Lower lobe of right lung (tissue), 2 donors: Measurements from ENCODE around the gene HOXA3. TPM values are rescaled to one million over a fixed set of nuclear protein-coding genes. Genes with fewer than 3 reads are reported as not detected.
A peak's percentile ranks its signal among the peaks of the same experiment; 100 is the strongest.

Source experiments
- ATAC-seq, 2 donors: fragments of 200-7000 bp; cut with Tn5 transposase; one replicate each; pipeline ENCODE4 v1.9.1; 2020 to 2022; ENCODE audit warnings: mild to moderate bottlenecking in 2 of 2, moderate library complexity in 2 of 2
- DNase-seq: peaks from one replicate; pipeline ENCODE4 v3.0.0-alpha.2; 2020
- H3K27ac ChIP-seq: fragments of 200-600 bp; one replicate; pipeline ENCODE4 v1.8.0; 2022
- H3K27me3 ChIP-seq: fragments of 200-600 bp; one replicate; pipeline ENCODE4 v1.8.0; 2022; ENCODE audit warnings: low read depth
- H3K36me3 ChIP-seq: fragments of 200-600 bp; one replicate; pipeline ENCODE4 v1.8.0; 2022; ENCODE audit warnings: mild to moderate bottlenecking
- H3K4me1 ChIP-seq: fragments of 200-600 bp; one replicate; pipeline ENCODE4 v1.8.0; 2022
- H3K4me3 ChIP-seq: fragments of 200-600 bp; one replicate; pipeline ENCODE4 v1.8.0; 2022; ENCODE audit warnings: mild to moderate bottlenecking
- H3K9me3 ChIP-seq: fragments of 200-600 bp; one replicate; pipeline ENCODE4 v1.8.0; 2022
- intact Hi-C: fragments of 100-400 bp; cut with DNase I; formaldehyde crosslinking; loops from one replicate; pipeline ENCODE4 v1.11.0; 2022
- total RNA-seq: library from RNA; stranded (reverse); fragmentation: NEBNext Ultra II Directional; extraction: Animal tissue kit (Norgen Biotek cat#: 25700); gene quantifications from one replicate; pipeline ENCODE4 v1.2.1, GENCODE V29; 2021
- TF ChIP-seq, protein P1 (sequence below): fragments of 200-600 bp; IDR thresholded peaks from one replicate; pipeline ENCODE4 v1.8.0; 2022; ENCODE audit warnings: antibody characterized with exemption, mild to moderate bottlenecking
- donor health status: DM: no; HTN: yes; CAD: no; lungs with severe emphysema.

The HOXA3 gene
- total RNA-seq, 1 donor from 2014 or later = 4.6 TPM

DNA sequence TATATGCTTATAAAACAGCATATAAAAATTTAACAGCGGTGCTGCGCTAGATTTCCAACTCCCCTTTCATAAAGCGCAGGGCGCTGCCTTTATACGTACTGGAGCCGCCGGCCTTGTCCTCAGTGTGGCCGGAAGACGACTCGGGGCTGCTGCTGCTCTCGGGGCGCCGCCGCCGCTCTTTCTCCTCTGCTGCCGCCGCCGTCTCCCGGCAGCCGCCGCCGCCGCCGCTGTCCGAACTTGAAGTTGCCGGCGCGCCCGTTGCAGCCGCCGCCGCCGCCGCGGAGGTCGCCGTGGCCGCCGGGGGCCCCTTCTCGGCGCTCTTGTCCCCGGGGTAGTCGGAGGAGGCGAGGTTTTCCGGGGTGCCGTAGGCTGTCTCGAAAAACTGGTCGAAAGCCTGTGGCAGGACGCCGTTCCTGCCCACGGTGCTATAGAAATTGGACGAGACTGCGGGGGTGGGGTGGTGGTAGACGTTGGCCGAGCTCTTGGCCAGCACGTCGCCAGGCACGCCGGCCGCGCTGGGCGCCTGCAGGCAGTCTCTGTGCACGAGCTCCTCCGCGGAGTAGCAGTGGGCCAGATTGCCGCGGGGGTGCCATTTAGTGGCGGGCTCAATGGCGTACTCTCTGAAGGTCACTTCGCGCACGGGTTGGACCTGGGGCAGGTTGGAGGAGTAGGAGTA, 32.1 kb upstream of the HOXA3 start:
- H3K9me3 ChIP-seq = no peaks in the 10 kb centered on the region
- H3K4me3 ChIP-seq = peak overlapping the region; percentile 40
- DNase-seq (no peak), ATAC-seq (no peak)
- TF ChIP-seq, protein P1, sequence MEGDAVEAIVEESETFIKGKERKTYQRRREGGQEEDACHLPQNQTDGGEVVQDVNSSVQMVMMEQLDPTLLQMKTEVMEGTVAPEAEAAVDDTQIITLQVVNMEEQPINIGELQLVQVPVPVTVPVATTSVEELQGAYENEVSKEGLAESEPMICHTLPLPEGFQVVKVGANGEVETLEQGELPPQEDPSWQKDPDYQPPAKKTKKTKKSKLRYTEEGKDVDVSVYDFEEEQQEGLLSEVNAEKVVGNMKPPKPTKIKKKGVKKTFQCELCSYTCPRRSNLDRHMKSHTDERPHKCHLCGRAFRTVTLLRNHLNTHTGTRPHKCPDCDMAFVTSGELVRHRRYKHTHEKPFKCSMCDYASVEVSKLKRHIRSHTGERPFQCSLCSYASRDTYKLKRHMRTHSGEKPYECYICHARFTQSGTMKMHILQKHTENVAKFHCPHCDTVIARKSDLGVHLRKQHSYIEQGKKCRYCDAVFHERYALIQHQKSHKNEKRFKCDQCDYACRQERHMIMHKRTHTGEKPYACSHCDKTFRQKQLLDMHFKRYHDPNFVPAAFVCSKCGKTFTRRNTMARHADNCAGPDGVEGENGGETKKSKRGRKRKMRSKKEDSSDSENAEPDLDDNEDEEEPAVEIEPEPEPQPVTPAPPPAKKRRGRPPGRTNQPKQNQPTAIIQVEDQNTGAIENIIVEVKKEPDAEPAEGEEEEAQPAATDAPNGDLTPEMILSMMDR = no peak
- H3K36me3 ChIP-seq = no peaks in the 10 kb centered on the region
- peaks cover 53% of the 10 kb centered on the region for H3K4me1 ChIP-seq
- intact Hi-C loops = no loop called here
- H3K27ac ChIP-seq = no peak overlapping the region
- H3K27me3 ChIP-seq = peaks cover 99% of the 10 kb centered on the region

DNA sequence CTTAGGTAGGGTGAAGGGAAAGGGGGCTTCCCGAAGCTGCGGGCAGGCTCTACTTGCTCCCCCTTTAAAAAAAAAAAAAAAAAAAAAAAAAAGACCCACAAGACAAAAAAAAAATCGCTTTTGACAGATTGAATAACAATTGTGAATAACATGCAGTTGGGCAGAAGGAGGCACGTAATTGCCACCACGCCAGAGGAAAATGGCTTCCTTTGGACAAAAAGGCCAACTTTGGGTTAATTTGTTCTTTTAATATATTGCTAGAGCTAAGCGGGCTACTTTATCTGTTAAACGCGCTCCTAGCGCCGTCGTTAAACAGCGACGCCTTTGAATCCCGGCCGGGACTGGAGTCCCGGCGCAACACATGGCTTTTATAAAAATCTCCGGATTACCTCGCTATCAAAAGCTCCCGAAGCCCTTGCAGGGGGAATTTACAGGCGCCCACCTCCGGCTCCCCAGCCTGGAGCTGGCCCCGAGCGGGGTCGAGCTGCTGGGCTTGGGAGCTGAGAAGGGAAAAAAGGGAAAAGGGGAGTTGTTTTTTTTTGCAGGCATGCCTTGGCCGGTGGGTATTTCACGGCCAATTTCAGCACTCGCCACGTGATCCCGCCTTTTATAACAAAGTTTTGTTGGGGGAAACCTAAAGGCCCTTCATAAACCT, 31.4 kb upstream of the HOXA3 start:
- ATAC-seq (no peak), DNase-seq (no peak)
- Histone ChIP-seq H3K27ac (no peak overlapping the region), H3K36me3 (no peaks in the 10 kb centered on the region), H3K4me3 (peak overlapping the region; percentile 40), H3K27me3 (peaks cover 99% of the 10 kb centered on the region), H3K9me3 (no peaks in the 10 kb centered on the region), H3K4me1 (peaks cover 48% of the 10 kb centered on the region)
- intact Hi-C loops = no loop called here
- TF ChIP-seq, protein P1 = no peak

DNA sequence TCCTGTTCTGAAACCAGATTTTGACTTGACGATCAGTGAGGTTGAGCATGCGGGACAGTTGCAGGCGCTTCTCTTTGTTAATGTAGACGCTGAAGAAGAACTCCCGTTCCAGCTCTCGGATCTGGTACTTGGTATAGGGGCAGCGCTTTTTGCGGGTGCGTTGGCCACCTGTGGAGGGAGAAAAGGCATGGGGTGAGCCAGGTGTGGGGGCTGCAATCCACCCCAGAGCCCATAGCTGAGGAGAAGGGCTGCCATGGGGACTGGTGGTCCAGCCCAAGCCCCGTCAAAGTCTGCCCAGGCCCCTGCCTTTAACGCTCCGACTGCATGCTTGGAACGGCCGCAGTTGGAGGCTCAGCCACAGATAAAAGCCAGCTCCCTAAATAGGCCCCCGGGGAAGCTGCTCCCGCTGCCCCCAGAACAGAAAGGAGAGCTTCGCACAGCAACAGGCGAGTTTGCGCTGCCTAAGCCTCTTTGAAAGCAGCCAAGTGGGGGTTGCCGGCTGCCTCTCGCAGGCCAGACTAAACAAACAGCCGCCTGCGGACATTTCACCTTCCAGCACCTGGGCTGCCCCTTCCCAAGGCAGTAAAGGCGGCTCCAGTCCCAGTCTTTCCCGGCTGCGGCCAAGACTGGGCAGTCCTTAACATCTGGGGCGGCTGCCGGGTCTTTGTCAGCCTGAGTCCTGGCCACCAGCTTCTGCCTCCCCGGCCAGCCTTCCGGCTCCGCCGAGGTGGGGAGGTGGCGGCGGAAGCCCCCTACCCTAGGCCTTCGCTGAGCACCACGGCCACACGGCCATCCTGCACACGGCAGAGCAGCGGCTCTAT, 30.7 kb upstream of the HOXA3 start:
- Histone ChIP-seq H3K27me3 (peaks cover 99% of the 10 kb centered on the region), H3K4me1 (peaks cover 41% of the 10 kb centered on the region), H3K9me3 (no peaks in the 10 kb centered on the region), H3K36me3 (no peaks in the 10 kb centered on the region), H3K27ac (no peak overlapping the region), H3K4me3 (no peak overlapping the region)
- ATAC-seq (no peak), DNase-seq (peak; percentile 31)
- TF ChIP-seq, protein P1 = no peak
- intact Hi-C loops = no loop called here

- H3K4me3 ChIP-seq = no peak overlapping the region
- DNase-seq (no peak), ATAC-seq (no peak)
- intact Hi-C loops = no loop called here
- H3K27me3 ChIP-seq = peaks cover 99% of the 10 kb centered on the region
- TF ChIP-seq, protein P1 = no peak
- H3K9me3 ChIP-seq = no peaks in the 10 kb centered on the region
- H3K27ac ChIP-seq = no peak overlapping the region
- H3K4me1 ChIP-seq = peaks cover 36% of the 10 kb centered on the region
- H3K36me3 ChIP-seq = no peaks in the 10 kb centered on the region
Measured at GRCh38 chr7:27182285-27182841, 30.0 kb upstream of the HOXA3 start.

DNA sequence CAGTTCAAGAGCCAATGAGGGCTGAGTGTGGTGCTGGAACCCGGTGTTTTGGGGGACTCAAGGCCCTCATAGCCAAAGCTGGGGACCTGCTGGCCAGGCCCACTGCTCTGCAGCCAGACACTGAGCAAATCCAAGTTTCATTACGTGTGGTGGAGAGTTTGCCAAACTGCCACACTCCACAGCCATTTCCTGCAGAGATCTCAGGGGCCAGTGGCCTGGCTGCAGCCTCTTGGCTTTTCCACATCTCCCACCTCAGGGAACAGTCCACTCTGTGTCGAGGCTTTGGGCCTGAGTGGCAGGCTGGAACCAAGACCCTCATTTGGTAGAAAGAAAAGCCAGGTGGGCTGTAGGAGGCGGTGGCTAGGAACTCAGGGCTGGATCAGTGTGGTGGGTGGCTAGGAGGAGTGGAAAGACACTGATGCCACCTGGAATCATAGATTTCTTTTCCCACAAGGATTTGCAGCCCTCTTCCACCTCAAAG, 29.5 kb upstream of the HOXA3 start:
- H3K4me3 ChIP-seq = no peak overlapping the region
- H3K9me3 ChIP-seq = no peaks in the 10 kb centered on the region
- peaks cover 99% of the 10 kb centered on the region for H3K27me3 ChIP-seq
- no peak for DNase-seq
- TF ChIP-seq, protein P1 = no peak
- no peak for ATAC-seq
- H3K36me3 ChIP-seq = no peaks in the 10 kb centered on the region
- H3K4me1 ChIP-seq = peaks cover 36% of the 10 kb centered on the region
- intact Hi-C loops = no loop called here
- H3K27ac ChIP-seq = no peak overlapping the region
